ENCODE results near the gene ADAM12.

Gene ADAM12

DNA sequence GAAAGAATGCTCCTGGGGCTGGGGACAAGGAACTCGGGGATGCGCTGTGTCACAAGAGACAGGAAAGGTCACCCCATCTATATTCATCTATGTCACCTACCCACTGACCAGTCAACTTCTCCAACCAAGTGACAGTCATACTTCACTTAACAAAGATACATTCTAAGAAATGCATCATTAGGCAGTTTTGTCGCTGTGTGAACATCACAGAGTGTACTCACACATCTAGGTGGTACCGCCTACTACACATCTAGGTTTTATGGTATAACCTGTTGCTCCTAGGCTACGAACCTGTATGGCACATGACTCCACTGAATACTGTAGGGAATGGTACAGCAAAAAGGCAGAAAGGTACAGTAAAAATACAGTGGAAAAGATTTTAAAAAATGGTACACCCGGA, 3.8 kb upstream of the ADAM12 start:
- H3K9me2 ChIP-seq (replicated peaks; ENCODE audit: control insufficient read depth, low read length): no peaks in the 10 kb centered on the region
- no peak for TF ChIP-seq EZH2phosphoT487 (IDR thresholded peaks at IDR 0.05; ENCODE audit: borderline replicate concordance, low read length)
- TF ChIP-seq, protein P1, sequence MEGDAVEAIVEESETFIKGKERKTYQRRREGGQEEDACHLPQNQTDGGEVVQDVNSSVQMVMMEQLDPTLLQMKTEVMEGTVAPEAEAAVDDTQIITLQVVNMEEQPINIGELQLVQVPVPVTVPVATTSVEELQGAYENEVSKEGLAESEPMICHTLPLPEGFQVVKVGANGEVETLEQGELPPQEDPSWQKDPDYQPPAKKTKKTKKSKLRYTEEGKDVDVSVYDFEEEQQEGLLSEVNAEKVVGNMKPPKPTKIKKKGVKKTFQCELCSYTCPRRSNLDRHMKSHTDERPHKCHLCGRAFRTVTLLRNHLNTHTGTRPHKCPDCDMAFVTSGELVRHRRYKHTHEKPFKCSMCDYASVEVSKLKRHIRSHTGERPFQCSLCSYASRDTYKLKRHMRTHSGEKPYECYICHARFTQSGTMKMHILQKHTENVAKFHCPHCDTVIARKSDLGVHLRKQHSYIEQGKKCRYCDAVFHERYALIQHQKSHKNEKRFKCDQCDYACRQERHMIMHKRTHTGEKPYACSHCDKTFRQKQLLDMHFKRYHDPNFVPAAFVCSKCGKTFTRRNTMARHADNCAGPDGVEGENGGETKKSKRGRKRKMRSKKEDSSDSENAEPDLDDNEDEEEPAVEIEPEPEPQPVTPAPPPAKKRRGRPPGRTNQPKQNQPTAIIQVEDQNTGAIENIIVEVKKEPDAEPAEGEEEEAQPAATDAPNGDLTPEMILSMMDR (IDR thresholded peaks at IDR 0.05; ENCODE audit: low read depth, low read length, poor library complexity, severe bottlenecking): no peak
- H3K79me2 ChIP-seq (ENCODE audit: control insufficient read depth, low read length): no peaks in the 10 kb centered on the region
- no peak overlapping the region for H3K4me2 ChIP-seq (ENCODE audit: low read length)
- H3F3A ChIP-seq (ENCODE audit: control insufficient read depth, insufficient read depth): no peaks in the 10 kb centered on the region
- H3K27me3 ChIP-seq (ENCODE audit: control insufficient read depth, low read length): no peaks in the 10 kb centered on the region
- no peaks in the 10 kb centered on the region for H3K4me1 ChIP-seq (ENCODE audit: control insufficient read depth, low read length)
- no peak overlapping the region for H3K4me3 ChIP-seq (ENCODE audit: low read length)
- H3K9me3 ChIP-seq (ENCODE audit: control insufficient read depth, insufficient read depth, low read length): no peaks in the 10 kb centered on the region; the same call in 1 of the 2 replicates
- no peaks in the 10 kb centered on the region for H3K36me3 ChIP-seq (ENCODE audit: control insufficient read depth, low read length)
- no peaks in the 10 kb centered on the region for H4K20me1 ChIP-seq (ENCODE audit: control insufficient read depth, insufficient read depth, low read depth, low read length)
- no peak overlapping the region for H3K27ac ChIP-seq (ENCODE audit: low read depth, low read length)

DNA sequence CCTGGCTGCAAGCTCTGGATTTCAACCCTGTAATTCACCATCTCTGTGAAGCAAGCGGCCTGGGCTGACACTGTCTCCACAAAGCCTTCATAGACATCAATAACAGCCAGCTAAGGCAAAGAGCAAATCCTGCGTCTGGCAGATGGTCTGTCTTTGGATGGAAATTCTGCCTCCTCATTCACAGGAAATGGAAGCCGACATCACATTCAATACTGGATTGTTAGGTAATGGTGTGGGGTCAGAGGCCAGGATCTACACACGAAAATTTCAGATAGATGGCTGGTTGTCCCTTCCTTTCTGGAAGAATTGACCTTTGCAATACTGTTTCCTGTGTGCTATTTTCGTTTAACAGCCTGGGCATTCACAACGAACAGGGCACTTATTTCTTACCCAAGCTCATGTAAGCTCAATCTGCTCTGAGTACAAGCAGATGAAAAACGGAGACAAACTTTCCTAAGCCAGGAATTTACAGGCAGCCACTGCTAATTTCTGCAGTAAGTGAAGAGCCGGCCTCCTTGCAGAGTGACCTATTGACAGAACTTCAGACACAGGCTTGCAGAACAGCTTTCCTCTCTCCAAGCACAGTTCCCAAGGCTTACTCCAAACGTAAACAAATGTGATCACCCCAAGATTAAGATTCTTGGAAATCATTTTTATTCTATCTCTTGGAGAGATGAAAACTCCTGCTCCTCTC, 3.1 kb upstream of the ADAM12 start:
- no peaks in the 10 kb centered on the region for H3K9me2 ChIP-seq (replicated peaks; ENCODE audit: control insufficient read depth, low read length)
- no peak overlapping the region for H3K27ac ChIP-seq (ENCODE audit: low read depth, low read length)
- no peaks in the 10 kb centered on the region for H3F3A ChIP-seq (ENCODE audit: control insufficient read depth, insufficient read depth)
- no peaks in the 10 kb centered on the region for H3K79me2 ChIP-seq (ENCODE audit: control insufficient read depth, low read length)
- H3K4me2 ChIP-seq (ENCODE audit: low read length): no peak overlapping the region
- H3K9me3 ChIP-seq (ENCODE audit: control insufficient read depth, insufficient read depth, low read length): no peaks in the 10 kb centered on the region; the same call in 1 of the 2 replicates
- H4K20me1 ChIP-seq (ENCODE audit: control insufficient read depth, insufficient read depth, low read depth, low read length): no peaks in the 10 kb centered on the region
- no peaks in the 10 kb centered on the region for H3K27me3 ChIP-seq (ENCODE audit: control insufficient read depth, low read length)
- TF ChIP-seq EZH2phosphoT487 (IDR thresholded peaks at IDR 0.05; ENCODE audit: borderline replicate concordance, low read length): no peak
- TF ChIP-seq, protein P1 (IDR thresholded peaks at IDR 0.05; ENCODE audit: low read depth, low read length, poor library complexity, severe bottlenecking): no peak
- H3K4me3 ChIP-seq (ENCODE audit: low read length): no peak overlapping the region
- H3K36me3 ChIP-seq (ENCODE audit: control insufficient read depth, low read length): no peaks in the 10 kb centered on the region
- H3K4me1 ChIP-seq (ENCODE audit: control insufficient read depth, low read length): no peaks in the 10 kb centered on the region

DNA sequence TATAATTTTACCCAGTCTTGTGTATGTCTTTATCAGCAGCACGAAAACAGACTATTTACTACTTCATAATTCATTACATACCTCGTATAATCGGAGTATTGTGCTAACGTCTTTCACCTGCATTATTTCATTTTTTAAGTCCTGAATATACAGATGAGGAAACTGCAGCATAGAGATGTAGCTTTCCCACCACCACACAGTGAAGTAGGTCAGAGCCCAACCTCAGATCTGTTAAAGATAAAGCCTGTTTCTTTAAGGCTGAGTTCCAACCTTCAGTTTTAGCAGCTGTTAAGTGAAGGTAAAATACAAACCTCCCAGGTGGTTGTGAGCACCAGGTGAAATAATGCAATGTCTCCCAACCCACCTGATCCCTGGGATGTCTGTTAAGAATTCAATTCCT, 2.0 kb upstream of the ADAM12 start:
- Histone ChIP-seq H3K79me2 (ENCODE audit: control insufficient read depth, low read length) (no peaks in the 10 kb centered on the region), H3K4me1 (ENCODE audit: control insufficient read depth, low read length) (no peaks in the 10 kb centered on the region), H3K27me3 (ENCODE audit: control insufficient read depth, low read length) (no peaks in the 10 kb centered on the region), H3K36me3 (ENCODE audit: control insufficient read depth, low read length) (no peaks in the 10 kb centered on the region), H3K9me3 (ENCODE audit: control insufficient read depth, insufficient read depth, low read length) (no peaks in the 10 kb centered on the region; the same call in 1 of the 2 replicates), H3F3A (ENCODE audit: control insufficient read depth, insufficient read depth) (no peaks in the 10 kb centered on the region), H3K9me2 (replicated peaks; ENCODE audit: control insufficient read depth, low read length) (no peaks in the 10 kb centered on the region), H3K27ac (ENCODE audit: low read depth, low read length) (no peak overlapping the region), H4K20me1 (ENCODE audit: control insufficient read depth, insufficient read depth, low read depth, low read length) (no peaks in the 10 kb centered on the region), H3K4me2 (ENCODE audit: low read length) (no peak overlapping the region), H3K4me3 (ENCODE audit: low read length) (no peak overlapping the region)
- no peak for TF ChIP-seq EZH2phosphoT487 (IDR thresholded peaks at IDR 0.05; ENCODE audit: borderline replicate concordance, low read length)
- TF ChIP-seq, protein P1 (IDR thresholded peaks at IDR 0.05; ENCODE audit: low read depth, low read length, poor library complexity, severe bottlenecking): no peak

All from DOHH2 (cell line).